ENCODE data around the gene TOMM40L.

TOMM40L gene

GRCh38 chr1:161216945-161217712 lies 8.7 kb upstream of the TOMM40L start:
- no peak for TF ChIP-seq ZFX (IDR thresholded peaks at IDR 0.05; ENCODE audit: borderline replicate concordance)
- no peak for TF ChIP-seq CTCF (IDR thresholded peaks at IDR 0.05)
- H3K27ac ChIP-seq, result no peak overlapping the region

- no peak for TF ChIP-seq CTCF (IDR thresholded peaks at IDR 0.05)
- no peak for TF ChIP-seq ZFX (IDR thresholded peaks at IDR 0.05; ENCODE audit: borderline replicate concordance)
These were observed 8.0 kb upstream of the TOMM40L start for GRCh38 chr1:161217831-161218230.

GRCh38 chr1:161218301-161219077 lies 7.4 kb upstream of the TOMM40L start:
- H3K27ac ChIP-seq, result no peak overlapping the region

More at GRCh38 chr1:161217831-161218230, 8.0 kb upstream of the TOMM40L start:
- no peak overlapping the region for H3K27ac ChIP-seq

GRCh38 chr1:161219078-161219892 lies 6.6 kb upstream of the TOMM40L start:
- H3K27ac ChIP-seq, result no peak overlapping the region
- TF ChIP-seq ZFX (IDR thresholded peaks at IDR 0.05; ENCODE audit: borderline replicate concordance), result no peak
- no peak for TF ChIP-seq CTCF (IDR thresholded peaks at IDR 0.05)

More at GRCh38 chr1:161218301-161219077, 7.4 kb upstream of the TOMM40L start:
- no peak for TF ChIP-seq CTCF (IDR thresholded peaks at IDR 0.05)
- no peak for TF ChIP-seq ZFX (IDR thresholded peaks at IDR 0.05; ENCODE audit: borderline replicate concordance)

- H3K27ac ChIP-seq, result no peak overlapping the region
- no peak for TF ChIP-seq ZFX (IDR thresholded peaks at IDR 0.05; ENCODE audit: borderline replicate concordance)
- no peak for TF ChIP-seq CTCF (IDR thresholded peaks at IDR 0.05)
These were observed 5.9 kb upstream of the TOMM40L start for GRCh38 chr1:161220002-161220401.

GRCh38 chr1:161222175-161223019 lies 3.5 kb upstream of the TOMM40L start:
- TF ChIP-seq CTCF (IDR thresholded peaks at IDR 0.05), result no peak
- no peak for TF ChIP-seq ZFX (IDR thresholded peaks at IDR 0.05; ENCODE audit: borderline replicate concordance)
- no peak overlapping the region for H3K27ac ChIP-seq
